Keratinocyte (primary cell): ENCODE results near the gene TUBGCP6. TPM values are rescaled to one million over a fixed set of nuclear protein-coding genes. Genes with fewer than 3 reads are reported as not detected.

ENCODE experiments used
- DNase-seq: peaks from one replicate; pipeline ENCODE4 v3.0.0-alpha.2; 2011; ENCODE audit warnings: low read depth, missing footprints, low spot score
- FAIRE-seq: peaks from 2 replicates; lab custom pipeline; 2011; peaks lifted over from hg19 to GRCh38; lab: Jason Lieb, UNC
- H2AFZ ChIP-seq: 2 replicates; pipeline ENCODE4 v1.6.0; 2012; ENCODE audit warnings: low read length, control low read depth, inconsistent platforms; ENCODE audit not compliant: control insufficient read depth
- H3K27ac ChIP-seq: 2 replicates; pipeline ENCODE4 v1.5.1; 2011; ENCODE audit warnings: low read length; ENCODE audit not compliant: control insufficient read depth, insufficient read depth
- H3K27me3 ChIP-seq: 3 replicates; pipeline ENCODE4 v1.6.0; 2011; ENCODE audit warnings: low read length; ENCODE audit not compliant: control insufficient read depth, insufficient read depth; ENCODE audit errors: extremely low read depth
- H3K36me3 ChIP-seq, 2 experiments: 2 replicates in 1 of 2; 3 replicates in 1 of 2; pipeline ENCODE4 v1.5.1; 2011; ENCODE audit warnings: low read length in 2 of 2, mild to moderate bottlenecking in 1 of 2; ENCODE audit not compliant: control insufficient read depth in 2 of 2, insufficient read depth in 2 of 2; ENCODE audit errors: extremely low read depth in 1 of 2
- H3K4me1 ChIP-seq: 3 replicates; pipeline ENCODE4 v1.5.1; 2011; ENCODE audit warnings: low read length; ENCODE audit not compliant: control insufficient read depth, insufficient read depth; ENCODE audit errors: extremely low read depth
- H3K4me2 ChIP-seq: 3 replicates; pipeline ENCODE4 v1.6.0; 2011; ENCODE audit warnings: low read depth, low read length; ENCODE audit not compliant: control insufficient read depth, insufficient read depth; ENCODE audit errors: extremely low read depth
- H3K4me3 ChIP-seq, 3 experiments: fragments of 200-600 bp in 1 of 3; sonication (generic) in 1 of 3; 2 replicates in 2 of 3; 3 replicates in 1 of 3; pipeline ENCODE4 v1.5.1; 2011 to 2016; ENCODE audit warnings: low read length in 3 of 3, mild to moderate bottlenecking in 3 of 3, control low read depth in 2 of 3, inconsistent platforms in 1 of 3, low read depth in 1 of 3, mixed read lengths in 1 of 3, mixed run types in 1 of 3, moderate library complexity in 1 of 3; ENCODE audit not compliant: control insufficient read depth in 2 of 3, insufficient read depth in 2 of 3; ENCODE audit errors: extremely low read depth in 1 of 3
- H3K79me2 ChIP-seq: 2 replicates; pipeline ENCODE4 v1.6.0; 2012; ENCODE audit warnings: low read length; ENCODE audit not compliant: control insufficient read depth, insufficient read depth
- H3K9ac ChIP-seq: 3 replicates; pipeline ENCODE4 v1.6.0; 2011; ENCODE audit warnings: low read length; ENCODE audit not compliant: control insufficient read depth, insufficient read depth; ENCODE audit errors: extremely low read depth
- H3K9me1 ChIP-seq: 3 replicates; pipeline ENCODE4 v1.6.0; 2011; ENCODE audit warnings: low read length; ENCODE audit not compliant: control insufficient read depth, insufficient read depth; ENCODE audit errors: extremely low read depth
- H3K9me3 ChIP-seq: 2 replicates; pipeline ENCODE4 v1.5.1; 2012; ENCODE audit warnings: low read depth, low read length; ENCODE audit not compliant: control insufficient read depth
- H4K20me1 ChIP-seq: 3 replicates; pipeline ENCODE4 v1.6.0; 2011; ENCODE audit warnings: low read length; ENCODE audit not compliant: control insufficient read depth, insufficient read depth; ENCODE audit errors: extremely low read depth
- CTCF ChIP-seq, 3 experiments: IDR thresholded peaks in 1 of 3; conservative IDR thresholded peaks in 1 of 3; optimal IDR thresholded peaks in 1 of 3; 2 replicates in 2 of 3; 3 replicates in 1 of 3; pipeline versions ENCODE3 to v1.5.1; 2011; ENCODE audit warnings: low read length in 3 of 3, mild to moderate bottlenecking in 3 of 3, moderate library complexity in 2 of 3, control low read depth in 1 of 3, inconsistent platforms in 1 of 3; ENCODE audit not compliant: insufficient read depth in 2 of 3; ENCODE audit errors: extremely low read depth in 1 of 3
- EZH2 ChIP-seq: IDR thresholded peaks from one replicate; pipeline ENCODE4 v1.6.1; 2012; ENCODE audit warnings: inconsistent platforms, mild to moderate bottlenecking, low read length, moderate library complexity
- dilution Hi-C: fragments of 300-500 bp; cut with MboI; formaldehyde crosslinking; loops from one replicate; pipeline ENCODE4 v1.7.0; 2020; ENCODE audit warnings: low sequenced_read_pairs; ENCODE audit not compliant: extremely low pct_ligation_motif_present
- polyA plus RNA-seq, 5 experiments: library from polyadenylated mRNA; depleted of rRNA in 3 of 5; stranded (reverse) in 3 of 5; stranded (forward) in 1 of 5; unstranded in 1 of 5; fragments of >200 nt; gene quantifications; 1 replicate in 1 of 5; 2 replicates in 3 of 5; 3 replicates in 1 of 5; pipeline versions ENCODE4 v1.2.1 to v1.2.3, GENCODE V29; 2011 to 2012; ENCODE audit warnings: missing spikeins in 2 of 5, low read depth in 1 of 5, low replicate concordance in 1 of 5

Gene TUBGCP6
- polyA plus RNA-seq, 1 donor (not counting 4 experiments of a cell fraction or from before 2014, with no cell fraction given) = 10.1 TPM

DNA sequence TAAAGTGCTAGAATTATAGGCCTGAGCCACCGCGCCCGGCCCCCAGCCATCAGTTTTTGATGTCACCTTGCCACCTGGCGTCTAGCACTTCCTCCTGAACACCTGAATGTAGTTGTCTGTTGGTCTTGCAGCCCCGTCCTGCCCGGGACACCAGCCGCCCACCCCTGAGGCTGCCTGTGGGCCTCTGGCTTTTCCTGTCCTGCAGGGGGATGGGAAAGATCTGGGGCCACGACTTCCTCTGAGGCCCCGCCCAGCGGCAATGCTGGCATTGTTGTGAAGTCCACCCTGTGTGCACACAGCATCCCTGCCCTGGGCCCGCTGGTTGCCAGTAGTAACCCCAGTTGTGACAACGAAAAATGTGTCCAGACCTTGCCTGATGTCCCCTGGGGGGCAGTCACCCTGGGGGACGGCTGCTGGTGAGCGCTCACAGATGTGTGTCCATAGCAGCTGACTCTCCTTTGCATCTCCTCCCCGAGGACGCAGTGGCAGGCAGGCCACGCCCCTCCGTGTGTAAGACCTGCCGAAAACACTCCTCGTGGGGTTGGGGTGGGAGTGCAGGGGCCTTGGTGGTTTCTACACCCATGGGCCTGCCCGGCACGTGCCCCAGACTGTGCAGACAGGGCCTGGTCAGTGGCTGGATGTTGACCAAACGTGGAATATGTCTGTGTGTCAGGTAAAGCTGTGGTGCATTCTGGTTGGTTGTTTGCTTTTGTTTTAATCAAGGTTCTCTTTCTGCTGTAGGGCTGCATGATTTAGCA lies 37.3 kb downstream of the TUBGCP6 start:
- peaks cover 10% of the 10 kb centered on the region for H4K20me1 ChIP-seq
- dilution Hi-C loops = no loop called here

DNA sequence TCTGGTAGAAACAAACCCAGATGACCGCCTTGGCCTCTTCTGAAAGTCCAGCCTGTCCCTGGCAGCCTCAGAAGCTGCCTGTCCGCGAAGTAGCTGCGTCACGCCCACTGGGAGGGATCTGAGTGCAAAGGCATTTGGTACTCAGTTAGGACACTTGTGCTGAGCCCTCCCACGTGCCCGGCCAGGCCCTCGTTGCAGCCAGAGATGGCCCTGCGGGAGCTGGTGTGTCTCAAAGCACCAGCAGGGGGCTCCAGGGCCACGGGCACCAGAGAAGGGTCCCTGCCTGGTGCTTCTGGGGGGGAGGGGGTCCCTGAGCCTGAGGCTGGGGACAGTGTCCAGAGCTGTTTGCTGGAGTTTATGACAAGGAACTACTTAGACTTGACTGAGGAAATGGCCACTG lies 38.2 kb downstream of the TUBGCP6 start:
- H3K4me3 ChIP-seq = no peak overlapping the region
- no peak overlapping the region for H3K27ac ChIP-seq
- peaks cover 5% of the 10 kb centered on the region for H3K9me1 ChIP-seq
- no peaks in the 10 kb centered on the region for H3K27me3 ChIP-seq
- peaks cover 10% of the 10 kb centered on the region for H4K20me1 ChIP-seq
- dilution Hi-C loops = no loop called here
- FAIRE-seq = no peak
- H3K4me1 ChIP-seq = peaks cover 11% of the 10 kb centered on the region
- no peak overlapping the region for H3K9ac ChIP-seq
- peaks cover 18 to 27% of the 10 kb centered on the region in 2 experiments for H3K36me3 ChIP-seq
- peaks cover 16% of the 10 kb centered on the region for H3K79me2 ChIP-seq
- no peak for DNase-seq
- H3K4me2 ChIP-seq = no peak overlapping the region
- no peak overlapping the region for H2AFZ ChIP-seq
- H3K9me3 ChIP-seq = no peaks in the 10 kb centered on the region
- TF ChIP-seq CTCF (optimal IDR thresholded peaks at IDR 0.05 in 1 of 3, IDR thresholded peaks at IDR 0.05 in 1 of 3, conservative IDR thresholded peaks at IDR 0.05 in 1 of 3; ENCODE audit: extremely low read depth in 1 of 3, insufficient read depth in 2 of 3, low read length in 3 of 3) (peak; percentile 27 to 52 (median 47)), EZH2 (no peak)

More for the DNA sequence above, 37.3 kb downstream of the TUBGCP6 start:
- no peak overlapping the region for H3K4me3 ChIP-seq
- peaks cover 6% of the 10 kb centered on the region for H3K4me1 ChIP-seq
- H3K79me2 ChIP-seq = peaks cover 16% of the 10 kb centered on the region
- H3K9ac ChIP-seq = no peak overlapping the region
- H3K9me1 ChIP-seq = peaks cover 2% of the 10 kb centered on the region
- no peak overlapping the region for H3K4me2 ChIP-seq
- no peak overlapping the region for H3K27ac ChIP-seq
- TF ChIP-seq CTCF (optimal IDR thresholded peaks at IDR 0.05 in 1 of 3, IDR thresholded peaks at IDR 0.05 in 1 of 3, conservative IDR thresholded peaks at IDR 0.05 in 1 of 3; ENCODE audit: extremely low read depth in 1 of 3, insufficient read depth in 2 of 3, low read length in 3 of 3) (no peak), EZH2 (no peak)
- H3K9me3 ChIP-seq = no peaks in the 10 kb centered on the region
- FAIRE-seq = no peak
- H2AFZ ChIP-seq = no peak overlapping the region
- no peaks in the 10 kb centered on the region for H3K27me3 ChIP-seq
- H3K36me3 ChIP-seq = peaks cover 21 to 30% of the 10 kb centered on the region in 2 experiments
- DNase-seq = no peak
